Neural progenitor cell (in vitro differentiated cells): ENCODE data around the gene FBXW11.
A peak's percentile ranks its signal among the peaks of the same experiment; 100 is the strongest.

ENCODE experiments used
- EZH2phosphoT487 ChIP-seq: fragments of 200-600 bp; sonication (generic); IDR thresholded peaks from 2 replicates; pipeline ENCODE4 v1.6.1; 2017; ENCODE audit warnings: antibody characterized with exemption
- TF ChIP-seq, protein P1 (sequence below): fragments of 200-600 bp; sonication (generic); IDR thresholded peaks from 2 replicates; pipeline ENCODE4 v1.5.1; 2017; ENCODE audit warnings: antibody characterized with exemption, mild to moderate bottlenecking

DNA sequence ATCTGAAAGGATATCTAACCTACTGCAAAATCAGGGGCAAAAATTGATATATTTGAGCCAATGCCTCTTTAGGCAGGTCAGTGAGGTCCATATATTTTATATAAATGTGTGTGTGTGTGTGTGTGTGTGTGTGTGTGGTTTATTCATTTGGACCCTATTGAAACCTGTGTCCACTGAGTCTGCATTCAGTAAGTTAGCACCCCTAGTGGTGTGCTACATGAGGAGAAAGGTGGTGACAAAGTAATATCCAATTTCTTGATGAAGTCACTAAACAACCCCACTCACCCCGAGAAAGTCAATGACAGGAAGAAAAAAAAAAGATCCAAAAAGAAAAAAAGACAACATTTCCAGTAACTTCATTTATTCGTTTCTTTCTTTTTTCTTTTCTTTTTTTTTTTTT, 4.1 kb downstream of the FBXW11 start:
- TF ChIP-seq, protein P1, sequence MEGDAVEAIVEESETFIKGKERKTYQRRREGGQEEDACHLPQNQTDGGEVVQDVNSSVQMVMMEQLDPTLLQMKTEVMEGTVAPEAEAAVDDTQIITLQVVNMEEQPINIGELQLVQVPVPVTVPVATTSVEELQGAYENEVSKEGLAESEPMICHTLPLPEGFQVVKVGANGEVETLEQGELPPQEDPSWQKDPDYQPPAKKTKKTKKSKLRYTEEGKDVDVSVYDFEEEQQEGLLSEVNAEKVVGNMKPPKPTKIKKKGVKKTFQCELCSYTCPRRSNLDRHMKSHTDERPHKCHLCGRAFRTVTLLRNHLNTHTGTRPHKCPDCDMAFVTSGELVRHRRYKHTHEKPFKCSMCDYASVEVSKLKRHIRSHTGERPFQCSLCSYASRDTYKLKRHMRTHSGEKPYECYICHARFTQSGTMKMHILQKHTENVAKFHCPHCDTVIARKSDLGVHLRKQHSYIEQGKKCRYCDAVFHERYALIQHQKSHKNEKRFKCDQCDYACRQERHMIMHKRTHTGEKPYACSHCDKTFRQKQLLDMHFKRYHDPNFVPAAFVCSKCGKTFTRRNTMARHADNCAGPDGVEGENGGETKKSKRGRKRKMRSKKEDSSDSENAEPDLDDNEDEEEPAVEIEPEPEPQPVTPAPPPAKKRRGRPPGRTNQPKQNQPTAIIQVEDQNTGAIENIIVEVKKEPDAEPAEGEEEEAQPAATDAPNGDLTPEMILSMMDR = peak; percentile 65
- no peak for TF ChIP-seq EZH2phosphoT487
